HL-60/S4 treated with phorbol 12-myristate 13-acetate at 8.2 ng/mL for 4 days and 3 days (cell line): ENCODE results near the gene NPBWR2.
"Not testable (repeated sequence)": the region's sequence is repeated elsewhere in the genome, so short reads cannot be mapped to it uniquely, and the experiment has no call there.

ENCODE experiments used
- in situ Hi-C: fragments of 300-500 bp; cut with MboI; formaldehyde crosslinking; loops from 2 replicates; pipeline ENCODE4 v1.15.0; 2022; ENCODE audit warnings: low sequenced_read_pairs

Gene NPBWR2

DNA sequence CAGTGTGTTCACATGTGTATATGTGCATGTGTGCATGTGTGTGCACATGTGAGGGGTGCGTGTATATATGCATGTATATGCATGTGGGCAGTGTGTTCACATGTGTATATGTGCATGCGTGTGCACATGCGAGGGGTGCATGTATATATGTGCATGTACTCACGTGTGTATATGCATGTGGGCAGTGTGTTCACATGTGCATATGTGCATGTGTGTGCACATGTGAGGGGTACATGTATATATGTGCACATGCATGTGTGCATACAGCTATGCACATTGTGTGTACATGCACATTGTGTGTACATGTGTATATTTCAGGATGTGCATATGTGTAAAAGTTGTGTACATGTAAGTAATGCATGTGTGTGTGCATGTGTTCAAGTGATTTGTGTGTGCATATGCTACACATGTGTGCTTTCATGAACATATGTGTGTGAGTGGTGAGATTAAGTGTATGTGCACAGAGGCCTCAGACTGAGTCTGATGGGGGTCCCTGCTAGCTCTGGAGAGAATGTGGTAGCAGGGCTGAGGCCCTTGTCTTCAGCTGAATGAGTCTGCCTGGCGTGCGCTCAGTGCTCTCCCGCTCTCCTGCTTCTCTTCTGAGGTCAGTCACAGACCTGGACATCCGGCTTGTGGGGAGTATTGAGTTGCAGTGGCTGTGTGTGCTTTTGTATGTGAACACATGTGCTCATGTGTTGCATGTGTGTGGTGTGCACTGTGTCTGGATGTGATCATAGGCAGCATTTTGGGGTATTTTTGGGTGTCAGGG lies 37.0 kb upstream of the NPBWR2 start:
- in situ Hi-C loops: no loop called here

DNA sequence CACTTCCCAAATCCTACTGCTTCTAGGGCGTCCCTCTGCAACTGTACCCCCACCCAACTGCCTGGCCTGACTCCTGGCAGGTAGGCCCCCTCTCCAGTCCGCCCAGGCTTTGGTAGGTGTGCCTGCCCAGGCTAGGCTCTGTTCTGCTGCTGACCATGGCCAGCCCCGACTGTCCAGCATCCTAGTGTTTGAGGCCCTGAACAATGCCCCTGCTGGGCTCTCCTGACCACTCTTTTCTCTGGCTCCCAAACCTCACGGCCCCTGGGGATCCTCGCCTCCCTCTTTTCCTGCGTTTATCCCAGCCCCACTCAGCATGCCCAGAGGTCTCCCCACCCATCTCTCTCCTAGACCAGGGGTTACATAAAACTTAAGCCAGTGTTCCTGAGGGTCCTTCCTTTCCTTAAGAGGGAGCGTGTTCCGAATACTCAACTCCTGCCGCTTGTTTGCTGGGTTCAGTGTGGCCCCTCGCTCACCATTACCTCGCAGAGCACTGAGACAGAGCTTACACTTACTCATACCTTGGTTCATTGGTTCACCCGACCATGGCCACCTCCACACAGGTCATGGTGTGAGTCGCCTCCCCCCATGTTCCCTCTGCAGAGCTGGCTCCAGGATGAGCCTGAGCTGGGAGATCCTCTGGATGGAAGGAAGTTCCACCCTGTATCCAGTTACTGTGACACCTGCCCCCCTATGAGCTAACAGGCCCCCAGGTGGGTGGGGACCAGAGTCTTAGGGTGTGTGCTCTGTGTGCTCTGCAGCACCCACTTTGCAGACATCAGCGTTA lies 35.8 kb upstream of the NPBWR2 start:
- in situ Hi-C loops: no loop called here

DNA sequence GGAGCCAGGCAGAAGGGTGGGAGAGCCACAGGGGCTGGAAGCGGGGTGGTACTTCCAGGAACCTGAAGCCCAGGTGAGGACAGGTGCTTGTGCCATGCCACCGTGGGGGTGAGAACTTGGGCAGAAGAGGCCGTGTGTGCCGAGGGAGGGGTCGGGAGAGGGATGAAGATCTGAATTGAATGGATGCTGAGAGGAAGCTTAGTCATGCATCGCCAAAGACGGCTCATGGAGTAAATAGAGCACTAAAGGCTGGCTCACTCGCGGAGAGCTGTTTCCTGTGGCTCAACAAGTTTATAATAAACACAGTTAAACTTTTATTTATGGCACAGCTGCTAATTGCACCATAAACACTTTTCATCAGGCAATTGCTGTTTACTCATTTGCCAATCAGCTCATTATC lies 35.2 kb upstream of the NPBWR2 start:
- in situ Hi-C loops: no loop called here

DNA sequence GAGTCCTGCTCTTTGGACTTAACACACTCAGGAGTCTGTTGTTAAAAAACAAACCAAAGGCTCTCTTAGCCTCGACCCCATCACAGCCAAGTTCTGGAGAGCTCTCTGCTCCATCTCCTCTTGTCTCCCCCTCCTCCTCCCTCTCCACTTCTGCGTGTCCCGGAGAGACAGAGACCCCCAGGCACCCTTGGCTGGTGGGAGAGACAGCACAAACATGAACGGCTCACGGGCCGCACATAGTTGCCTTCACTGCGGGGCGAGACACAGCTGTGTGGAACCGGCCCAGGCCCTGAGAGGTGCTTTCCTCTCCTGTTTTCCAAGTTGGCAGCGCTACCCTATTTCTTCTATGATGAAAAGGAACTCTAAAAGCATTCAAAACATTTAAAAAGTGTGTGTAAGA lies 33.6 kb upstream of the NPBWR2 start:
- in situ Hi-C loops: no loop called here

- in situ Hi-C loops: no loop called here
Measured at GRCh38 chr20:64140061-64140931, 32.9 kb upstream of the NPBWR2 start.

GRCh38 chr20:64139199-64140060 lies 32.1 kb upstream of the NPBWR2 start:
- in situ Hi-C loops: no loop called here

DNA sequence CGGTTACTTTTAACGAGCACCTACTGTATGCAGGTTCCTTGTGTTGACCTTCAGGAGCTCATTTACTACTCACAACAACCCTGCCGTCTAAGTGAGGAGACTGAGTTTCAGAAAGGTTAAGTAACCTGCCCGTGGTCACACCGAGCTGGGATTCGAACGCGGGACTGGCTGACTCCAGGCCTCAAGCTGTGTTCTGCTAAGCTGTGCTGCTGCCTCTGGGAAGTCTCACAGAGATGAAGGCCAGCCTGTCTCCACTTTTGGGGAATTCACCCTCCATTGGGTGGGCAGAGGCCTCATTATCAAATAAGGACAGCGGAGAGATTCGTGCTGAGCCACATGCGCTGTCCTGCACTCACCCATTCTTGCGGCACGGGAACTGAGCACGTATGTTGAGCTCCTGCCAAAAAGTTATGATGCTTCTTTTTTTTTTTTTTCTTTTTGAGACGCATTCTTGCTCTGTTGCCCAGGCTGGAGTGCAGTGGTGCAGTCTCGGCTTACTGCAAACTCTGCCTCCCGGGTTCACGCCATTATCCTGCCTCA lies 31.0 kb upstream of the NPBWR2 start:
- in situ Hi-C loops: no loop called here

DNA sequence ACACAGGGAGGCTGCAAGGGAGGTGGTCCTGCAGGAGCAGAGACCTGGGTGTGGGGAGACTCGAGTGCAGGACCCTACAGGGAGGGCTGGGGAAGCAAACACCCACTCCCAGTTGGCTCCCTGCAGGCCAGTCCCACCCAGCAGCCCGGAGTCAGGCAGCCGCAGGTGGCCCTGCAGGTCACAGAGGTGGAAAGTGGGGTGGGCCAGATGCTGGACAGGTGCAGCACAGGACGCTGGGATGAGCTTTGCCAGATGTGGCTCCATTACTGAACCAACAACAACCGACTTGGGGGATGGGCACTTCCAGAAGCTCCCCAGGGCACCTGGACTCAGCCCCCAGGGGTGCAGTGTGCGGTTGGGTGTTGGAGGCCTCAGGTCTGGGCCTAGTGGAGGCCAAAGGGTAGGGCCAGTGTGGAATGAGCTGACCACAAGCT lies 30.2 kb upstream of the NPBWR2 start:
- in situ Hi-C loops: no loop called here

- in situ Hi-C loops: no loop called here
Measured at GRCh38 chr20:64136004-64136710, 28.8 kb upstream of the NPBWR2 start.

DNA sequence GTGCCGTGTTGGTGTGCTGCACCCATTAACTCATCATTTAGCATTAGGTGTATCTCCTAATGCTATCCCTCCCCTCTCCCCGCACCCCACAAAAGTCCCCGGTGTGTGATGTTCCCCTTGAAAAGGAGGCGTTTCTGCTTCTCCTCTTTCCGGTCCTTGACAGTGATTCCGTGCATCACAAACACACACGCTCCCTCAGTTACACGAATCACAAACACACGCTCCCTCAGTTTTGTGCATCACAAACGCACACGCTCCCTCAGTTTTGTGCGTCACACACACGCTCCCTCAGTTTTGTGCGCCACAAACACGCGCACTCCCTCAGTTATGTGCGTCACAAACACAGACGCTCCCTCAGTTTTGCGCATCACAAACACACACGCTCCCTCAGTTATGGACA lies 27.4 kb upstream of the NPBWR2 start:
- in situ Hi-C loops: not testable (repeated sequence)

DNA sequence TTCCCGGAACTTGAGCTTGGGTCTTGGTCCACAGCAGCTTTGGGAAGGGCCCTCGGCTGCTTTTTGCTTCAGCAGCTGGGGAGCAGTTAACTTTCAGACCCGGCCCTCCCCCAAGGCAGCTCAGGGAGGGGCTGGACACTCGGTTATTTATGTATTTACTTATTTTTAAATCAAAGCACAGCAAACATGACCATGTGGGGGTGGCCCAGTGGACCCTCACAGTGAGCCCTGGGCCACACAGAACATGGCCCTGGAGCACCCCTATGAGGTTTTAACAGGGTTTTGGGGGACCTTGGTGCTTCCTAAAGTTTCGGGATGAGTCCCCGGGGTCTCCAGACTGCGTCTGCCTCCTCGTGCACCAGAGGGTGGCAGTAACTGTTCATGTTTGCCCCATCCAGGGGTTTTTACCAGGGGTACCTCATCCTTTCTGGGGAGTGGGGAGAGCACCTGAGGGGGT lies 26.6 kb upstream of the NPBWR2 start:
- in situ Hi-C loops: no loop called here

GRCh38 chr20:64131406-64131805 lies 24.0 kb upstream of the NPBWR2 start:
- in situ Hi-C loops: no loop called here

- in situ Hi-C loops: no loop called here
Measured at GRCh38 chr20:64130876-64131275, 23.5 kb upstream of the NPBWR2 start.

DNA sequence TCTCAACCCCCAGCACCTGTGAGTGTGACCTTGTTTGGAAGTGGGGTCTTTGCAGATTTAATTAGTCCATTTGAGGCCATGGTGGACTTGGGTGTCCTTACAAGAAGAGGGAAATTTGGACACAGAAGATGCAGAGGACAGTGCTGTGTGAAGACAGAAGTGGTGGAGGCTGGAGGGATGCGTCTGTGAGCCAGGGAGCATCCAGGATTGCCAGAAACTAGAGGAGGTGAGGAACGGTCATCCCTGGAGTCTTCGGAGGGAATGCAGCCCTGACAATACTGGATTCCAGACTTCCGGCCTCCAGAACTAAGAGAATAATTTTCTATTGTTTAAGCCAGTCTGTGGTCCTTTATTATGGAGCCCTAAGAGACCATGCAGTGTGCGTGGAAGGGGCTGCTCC lies 22.9 kb upstream of the NPBWR2 start:
- in situ Hi-C loops: no loop called here

DNA sequence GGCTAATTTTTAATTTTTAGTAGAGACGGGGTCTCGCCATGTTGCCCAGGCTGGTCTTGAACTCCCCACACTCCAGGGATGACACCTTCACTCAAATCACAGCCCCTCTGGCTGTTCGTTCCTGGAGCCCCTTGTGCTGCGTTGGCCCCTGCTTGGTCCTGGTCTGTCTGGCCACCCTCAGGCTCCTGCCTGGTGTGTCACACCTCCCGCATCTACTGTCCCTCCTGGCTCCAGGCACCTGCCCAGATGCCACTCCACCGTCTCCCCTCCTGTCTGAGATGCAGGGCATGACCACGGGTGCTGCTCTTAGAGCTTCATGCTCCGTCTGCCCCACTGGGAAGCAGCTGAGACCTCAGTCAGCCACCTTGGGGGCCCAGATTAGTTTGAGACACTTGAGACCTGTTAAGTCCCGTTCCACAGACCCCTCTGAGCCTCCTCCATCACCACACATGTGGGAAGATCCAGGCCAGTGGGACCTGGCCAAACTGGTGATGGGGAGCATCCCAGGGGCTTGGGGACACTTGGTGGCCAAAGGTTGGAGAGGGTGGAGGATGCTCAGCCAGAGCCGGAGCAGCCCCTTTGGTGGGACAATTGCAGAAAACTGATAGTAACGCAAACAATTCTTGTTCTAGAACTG lies 21.9 kb upstream of the NPBWR2 start:
- in situ Hi-C loops: no loop called here

DNA sequence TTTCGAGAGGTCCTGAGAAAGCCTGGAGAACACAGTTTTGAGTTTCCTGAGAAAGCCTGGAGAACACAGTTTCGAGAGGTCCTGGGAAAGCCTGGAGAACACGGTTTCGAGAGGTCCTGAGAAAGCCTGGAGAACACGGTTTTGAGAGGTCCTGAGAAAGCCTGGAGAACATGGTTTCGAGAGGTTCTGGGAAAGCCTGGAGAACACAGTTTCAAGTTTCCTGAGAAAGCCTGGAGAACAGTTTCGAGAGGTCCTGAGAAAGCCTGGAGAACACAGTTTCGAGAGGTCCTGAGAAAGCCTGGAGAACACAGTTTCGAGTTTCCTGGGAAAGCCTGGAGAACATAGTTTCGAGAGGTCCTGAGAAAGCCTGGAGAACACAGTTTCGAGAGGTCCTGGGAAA lies 16.2 kb upstream of the NPBWR2 start:
- in situ Hi-C loops: not testable (repeated sequence)

DNA sequence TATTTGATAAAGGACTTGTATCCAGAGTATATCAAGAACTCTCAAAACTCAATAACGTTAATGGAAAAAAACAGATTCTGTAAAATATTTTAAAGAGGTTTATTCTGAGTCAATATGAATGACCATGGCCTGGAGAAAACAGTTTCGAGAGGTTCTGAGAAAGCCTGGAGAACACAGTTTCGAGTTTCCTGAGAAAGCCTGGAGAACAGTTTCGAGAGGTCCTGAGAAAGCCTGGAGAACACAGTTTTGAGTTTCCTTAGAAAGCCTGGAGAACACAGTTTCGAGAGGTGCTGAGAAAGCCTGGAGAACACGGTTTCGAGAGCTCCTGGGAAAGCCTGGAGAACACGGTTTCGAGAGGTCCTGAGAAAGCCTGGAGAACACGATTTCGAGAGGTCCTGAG lies 15.6 kb upstream of the NPBWR2 start:
- in situ Hi-C loops: not testable (repeated sequence)

- in situ Hi-C loops: no loop called here
Measured at GRCh38 chr20:64121586-64121985, 14.2 kb upstream of the NPBWR2 start.
